ENCODE results near the gene MICAL3. TPM values are rescaled to one million over a fixed set of nuclear protein-coding genes. Genes with fewer than 3 reads are reported as not detected.
A peak's percentile ranks its signal among the peaks of the same experiment; 100 is the strongest.

Gene MICAL3
- total RNA-seq, 1 donor from 2014 or later = 33.6 TPM

DNA sequence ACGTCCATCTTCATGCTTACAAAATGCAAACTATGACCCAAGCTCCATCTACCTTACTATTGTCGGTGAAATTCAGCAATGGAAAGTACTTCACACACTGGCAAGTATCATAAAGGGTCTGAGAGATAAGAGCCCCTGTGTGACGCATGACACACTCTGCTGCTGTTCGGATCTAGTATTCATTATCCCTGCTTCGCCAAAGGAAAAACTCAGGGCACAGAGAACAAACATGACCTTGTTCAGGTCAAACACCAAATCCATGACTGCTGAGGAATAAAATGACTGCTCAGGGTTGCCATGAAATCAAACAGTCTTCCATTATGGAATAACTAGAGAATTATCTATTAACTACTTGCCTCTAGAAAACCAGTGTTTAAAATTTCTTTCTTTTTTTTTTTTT, 73.0 kb downstream of the MICAL3 start:
- no peak for DNase-seq (ENCODE audit: low spot score)
- Histone ChIP-seq H2AFZ (replicated peaks) (no peak overlapping the region), H3K4me3 (no peak overlapping the region), H3K79me2 (ENCODE audit: low read depth) (peaks cover 84% of the 10 kb centered on the region), H3F3A (ENCODE audit: low read depth) (no peaks in the 10 kb centered on the region), H3K27ac (no peak overlapping the region), H3K36me3 (no peaks in the 10 kb centered on the region), H3K4me1 (peaks cover 11% of the 10 kb centered on the region), H3K27me3 (no peaks in the 10 kb centered on the region), H3K9me3 (ENCODE audit: low read depth) (no peaks in the 10 kb centered on the region), H4K20me1 (ENCODE audit: low read depth) (peaks cover 50% of the 10 kb centered on the region), H3K4me2 (no peak overlapping the region), H3K9ac (no peak overlapping the region)
- Mint-ChIP-seq H3K27ac (no peak overlapping the region), H3K9me3 (no peaks in the 10 kb centered on the region), H3K36me3 (no peaks in the 10 kb centered on the region), H3K27me3 (ENCODE audit: insufficient read depth, low read depth) (peaks cover 15% of the 10 kb centered on the region), H3K4me1 (peaks cover 43% of the 10 kb centered on the region), H3K4me3 (no peak overlapping the region)
- no peak for TF ChIP-seq EZH2 (IDR thresholded peaks at IDR 0.05)

DNA sequence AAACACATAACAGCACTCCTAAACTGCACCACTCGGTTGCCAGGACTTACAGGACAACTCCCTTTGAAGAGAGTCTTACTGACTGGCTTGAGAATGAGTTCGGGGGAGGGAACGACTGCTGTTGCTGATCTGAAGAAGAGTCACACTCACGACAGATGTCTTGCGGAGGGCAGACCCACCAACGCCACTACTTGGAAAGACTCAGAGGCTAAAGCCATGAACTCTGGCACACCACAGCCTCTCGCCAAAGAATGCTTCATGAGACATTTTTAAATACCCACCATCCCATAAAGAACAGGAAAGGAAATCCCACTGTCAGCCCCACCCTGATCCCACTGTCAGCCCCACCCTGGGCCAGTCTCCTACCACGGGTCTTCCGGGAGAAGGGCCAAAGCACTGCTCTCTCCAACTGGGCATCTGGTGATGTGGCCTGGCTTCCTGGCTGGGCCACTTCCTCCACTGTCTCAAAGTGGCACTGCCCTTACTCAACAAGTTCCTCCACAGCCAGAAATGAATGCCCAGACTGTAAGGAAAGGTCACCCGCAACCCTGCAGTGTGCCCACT, 73.6 kb downstream of the MICAL3 start:
- no peak overlapping the region for H3K27ac Mint-ChIP-seq
- H3F3A ChIP-seq (ENCODE audit: low read depth) = no peaks in the 10 kb centered on the region
- peaks cover 16% of the 10 kb centered on the region for H3K4me1 ChIP-seq
- no peak overlapping the region for H3K4me3 ChIP-seq
- peaks cover 84% of the 10 kb centered on the region for H3K79me2 ChIP-seq (ENCODE audit: low read depth)
- H3K9me3 Mint-ChIP-seq = no peaks in the 10 kb centered on the region
- H3K4me2 ChIP-seq = no peak overlapping the region
- H3K4me1 Mint-ChIP-seq = peaks cover 45% of the 10 kb centered on the region
- no peak overlapping the region for H3K9ac ChIP-seq
- no peak overlapping the region for H3K27ac ChIP-seq
- H3K27me3 Mint-ChIP-seq (ENCODE audit: insufficient read depth, low read depth) = peaks cover 15% of the 10 kb centered on the region
- DNase-seq (ENCODE audit: low spot score) = no peak
- H3K9me3 ChIP-seq (ENCODE audit: low read depth) = no peaks in the 10 kb centered on the region
- peak overlapping the region; percentile 36 for H3K4me3 Mint-ChIP-seq
- peaks cover 51% of the 10 kb centered on the region for H4K20me1 ChIP-seq (ENCODE audit: low read depth)
- H3K36me3 ChIP-seq = no peaks in the 10 kb centered on the region
- no peak overlapping the region for H2AFZ ChIP-seq (replicated peaks)
- H3K36me3 Mint-ChIP-seq = no peaks in the 10 kb centered on the region
- H3K27me3 ChIP-seq = no peaks in the 10 kb centered on the region
- TF ChIP-seq EZH2 (IDR thresholded peaks at IDR 0.05) (no peak), EZH2phosphoT487 (IDR thresholded peaks at IDR 0.05) (no peak)
- TF ChIP-seq, protein P1, sequence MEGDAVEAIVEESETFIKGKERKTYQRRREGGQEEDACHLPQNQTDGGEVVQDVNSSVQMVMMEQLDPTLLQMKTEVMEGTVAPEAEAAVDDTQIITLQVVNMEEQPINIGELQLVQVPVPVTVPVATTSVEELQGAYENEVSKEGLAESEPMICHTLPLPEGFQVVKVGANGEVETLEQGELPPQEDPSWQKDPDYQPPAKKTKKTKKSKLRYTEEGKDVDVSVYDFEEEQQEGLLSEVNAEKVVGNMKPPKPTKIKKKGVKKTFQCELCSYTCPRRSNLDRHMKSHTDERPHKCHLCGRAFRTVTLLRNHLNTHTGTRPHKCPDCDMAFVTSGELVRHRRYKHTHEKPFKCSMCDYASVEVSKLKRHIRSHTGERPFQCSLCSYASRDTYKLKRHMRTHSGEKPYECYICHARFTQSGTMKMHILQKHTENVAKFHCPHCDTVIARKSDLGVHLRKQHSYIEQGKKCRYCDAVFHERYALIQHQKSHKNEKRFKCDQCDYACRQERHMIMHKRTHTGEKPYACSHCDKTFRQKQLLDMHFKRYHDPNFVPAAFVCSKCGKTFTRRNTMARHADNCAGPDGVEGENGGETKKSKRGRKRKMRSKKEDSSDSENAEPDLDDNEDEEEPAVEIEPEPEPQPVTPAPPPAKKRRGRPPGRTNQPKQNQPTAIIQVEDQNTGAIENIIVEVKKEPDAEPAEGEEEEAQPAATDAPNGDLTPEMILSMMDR (IDR thresholded peaks at IDR 0.05) = no peak

GRCh38 chr22:17949642-17950473, 74.5 kb downstream of the MICAL3 start:
- H3K9me3 ChIP-seq (ENCODE audit: low read depth) = no peaks in the 10 kb centered on the region
- H3K27ac ChIP-seq = no peak overlapping the region
- H3K4me1 ChIP-seq = peaks cover 19% of the 10 kb centered on the region
- peaks cover 86% of the 10 kb centered on the region for H3K79me2 ChIP-seq (ENCODE audit: low read depth)
- no peak for DNase-seq (ENCODE audit: low spot score)
- Mint-ChIP-seq H3K9me3 (no peaks in the 10 kb centered on the region), H3K27ac (peak overlapping the region; percentile 11), H3K36me3 (no peaks in the 10 kb centered on the region), H3K27me3 (ENCODE audit: insufficient read depth, low read depth) (peaks cover 12% of the 10 kb centered on the region), H3K4me3 (no peak overlapping the region), H3K4me1 (peaks cover 45% of the 10 kb centered on the region)
- H4K20me1 ChIP-seq (ENCODE audit: low read depth) = peaks cover 52% of the 10 kb centered on the region
- H3K4me2 ChIP-seq = no peak overlapping the region
- H3K36me3 ChIP-seq = no peaks in the 10 kb centered on the region
- no peaks in the 10 kb centered on the region for H3F3A ChIP-seq (ENCODE audit: low read depth)
- H2AFZ ChIP-seq (replicated peaks) = no peak overlapping the region
- H3K4me3 ChIP-seq = no peak overlapping the region
- no peak overlapping the region for H3K9ac ChIP-seq
- TF ChIP-seq, protein P1 (IDR thresholded peaks at IDR 0.05) = no peak
- TF ChIP-seq EZH2phosphoT487 (IDR thresholded peaks at IDR 0.05) (no peak), EZH2 (IDR thresholded peaks at IDR 0.05) (no peak)
- no peaks in the 10 kb centered on the region for H3K27me3 ChIP-seq

GRCh38 chr22:17948101-17948500, 76.3 kb downstream of the MICAL3 start:
- Histone ChIP-seq H3F3A (ENCODE audit: low read depth) (peaks cover 9% of the 10 kb centered on the region), H3K4me1 (peaks cover 36% of the 10 kb centered on the region), H3K4me3 (no peak overlapping the region), H3K9ac (no peak overlapping the region), H4K20me1 (ENCODE audit: low read depth) (peaks cover 63% of the 10 kb centered on the region), H3K27me3 (no peaks in the 10 kb centered on the region), H3K79me2 (ENCODE audit: low read depth) (peaks cover 91% of the 10 kb centered on the region), H2AFZ (replicated peaks) (no peak overlapping the region), H3K9me3 (ENCODE audit: low read depth) (no peaks in the 10 kb centered on the region), H3K36me3 (no peaks in the 10 kb centered on the region), H3K27ac (no peak overlapping the region), H3K4me2 (no peak overlapping the region)
- Mint-ChIP-seq H3K36me3 (no peaks in the 10 kb centered on the region), H3K9me3 (no peaks in the 10 kb centered on the region), H3K4me1 (peaks cover 58% of the 10 kb centered on the region), H3K27me3 (ENCODE audit: insufficient read depth, low read depth) (peaks cover 12% of the 10 kb centered on the region), H3K4me3 (no peak overlapping the region), H3K27ac (no peak overlapping the region)
- TF ChIP-seq EZH2 (IDR thresholded peaks at IDR 0.05) (no peak), EZH2phosphoT487 (IDR thresholded peaks at IDR 0.05) (no peak)
- TF ChIP-seq, protein P1 (IDR thresholded peaks at IDR 0.05) = no peak
- no peak for DNase-seq (ENCODE audit: low spot score)

All from neural progenitor cell (in vitro differentiated cells).